Activated T-helper 2 cell treated with anti-CD3 and anti-CD28 coated beads, Interferon-gamma antibody, Interleukin-2, Interleukin-4, amounts not matched to agents 10 μg/mL and 5 μg/mL and 100 μg/mL, durations not matched to agents 14 hours and 24 hours and 36 hours (primary cell): ENCODE results near the gene LY6G6F. TPM values are rescaled to one million over a fixed set of nuclear protein-coding genes. Genes with fewer than 3 reads are reported as not detected.

Source experiments
- DNase-seq: peaks from one replicate; pipeline ENCODE4 v3.0.0; 2021; ENCODE audit warnings: low spot score
- H3K27ac Mint-ChIP-seq: one replicate; pipeline ENCODE4 v1.8.0; 2021; ENCODE audit warnings: mixed read lengths
- H3K27me3 Mint-ChIP-seq: one replicate; pipeline ENCODE4 v1.8.0; 2021; ENCODE audit warnings: low read depth, mixed read lengths
- H3K36me3 Mint-ChIP-seq: one replicate; pipeline ENCODE4 v1.8.0; 2021; ENCODE audit warnings: low read depth, mixed read lengths
- H3K4me1 Mint-ChIP-seq: one replicate; pipeline ENCODE4 v1.8.0; 2021; ENCODE audit warnings: low read depth, mixed read lengths
- H3K4me3 Mint-ChIP-seq: one replicate; pipeline ENCODE4 v1.8.0; 2021; ENCODE audit warnings: low read depth, mild to moderate bottlenecking, moderate library complexity, mixed read lengths
- H3K9me3 Mint-ChIP-seq: one replicate; pipeline ENCODE4 v1.8.0; 2021; ENCODE audit warnings: mixed read lengths
- intact Hi-C: fragments of 100-400 bp; cut with micrococcal nuclease; formaldehyde crosslinking; loops from one replicate; pipeline ENCODE4 v1.15.1; 2023
- total RNA-seq: library from RNA; stranded (reverse); gene quantifications from 2 replicates; pipeline ENCODE4 v1.2.3, GENCODE V29; 2022

The LY6G6F gene
- total RNA-seq, 1 donor from 2014 or later, result not detected

- no peak overlapping the region for H3K27ac Mint-ChIP-seq
- no peak overlapping the region for H3K4me3 Mint-ChIP-seq
- H3K27me3 Mint-ChIP-seq, result peaks cover 9% of the 10 kb centered on the region
- peaks cover 9% of the 10 kb centered on the region for H3K4me1 Mint-ChIP-seq
- intact Hi-C loops, result no loop called here
- H3K36me3 Mint-ChIP-seq, result no peaks in the 10 kb centered on the region
- H3K9me3 Mint-ChIP-seq, result no peaks in the 10 kb centered on the region
- no peak for DNase-seq
Measured at GRCh38 chr6:31713991-31714684, 7.5 kb downstream of the LY6G6F start.

GRCh38 chr6:31715022-31715958 is 8.6 kb downstream of the LY6G6F start, which contains the start of gene LY6G6D:
TSS of gene LY6G6D (plus strand) at chr6:31715348. CDS start at chr6:31715356, 8 bp downstream.
- Mint-ChIP-seq H3K4me1 (peaks cover 9% of the 10 kb centered on the region), H3K36me3 (no peaks in the 10 kb centered on the region), H3K27me3 (peaks cover 13% of the 10 kb centered on the region), H3K9me3 (no peaks in the 10 kb centered on the region), H3K27ac (no peak within 1 kb of the TSS), H3K4me3 (no peak within 1 kb of the TSS)
- intact Hi-C loops, result no loop called here
- DNase-seq, result no peak

GRCh38 chr6:31717499-31718222 is 11.0 kb downstream of the LY6G6F start:
- Mint-ChIP-seq H3K4me1 (peaks cover 7% of the 10 kb centered on the region), H3K27me3 (peaks cover 11% of the 10 kb centered on the region), H3K4me3 (no peak overlapping the region), H3K9me3 (no peaks in the 10 kb centered on the region), H3K36me3 (no peaks in the 10 kb centered on the region), H3K27ac (no peak overlapping the region)
- no peak for DNase-seq
- intact Hi-C loops, result no loop called here

GRCh38 chr6:31718265-31718664 is 11.6 kb downstream of the LY6G6F start:
- no peaks in the 10 kb centered on the region for H3K36me3 Mint-ChIP-seq
- DNase-seq, result no peak
- H3K4me3 Mint-ChIP-seq, result no peak overlapping the region
- peaks cover 7% of the 10 kb centered on the region for H3K4me1 Mint-ChIP-seq
- peaks cover 8% of the 10 kb centered on the region for H3K27me3 Mint-ChIP-seq
- H3K27ac Mint-ChIP-seq, result no peak overlapping the region
- no peaks in the 10 kb centered on the region for H3K9me3 Mint-ChIP-seq
- intact Hi-C loops, result no loop called here

GRCh38 chr6:31719001-31719400 is 12.3 kb downstream of the LY6G6F start:
- H3K4me1 Mint-ChIP-seq, result peaks cover 7% of the 10 kb centered on the region
- H3K27me3 Mint-ChIP-seq, result peaks cover 7% of the 10 kb centered on the region
- intact Hi-C loops, result no loop called here
- no peak overlapping the region for H3K4me3 Mint-ChIP-seq
- no peak for DNase-seq
- no peaks in the 10 kb centered on the region for H3K36me3 Mint-ChIP-seq
- no peak overlapping the region for H3K27ac Mint-ChIP-seq
- H3K9me3 Mint-ChIP-seq, result no peaks in the 10 kb centered on the region

GRCh38 chr6:31720196-31720770 is 13.6 kb downstream of the LY6G6F start:
- Mint-ChIP-seq H3K27ac (no peak overlapping the region), H3K36me3 (no peaks in the 10 kb centered on the region), H3K4me1 (peaks cover 7% of the 10 kb centered on the region), H3K4me3 (no peak overlapping the region), H3K27me3 (peaks cover 5% of the 10 kb centered on the region), H3K9me3 (no peaks in the 10 kb centered on the region)
- intact Hi-C loops, result no loop called here
- DNase-seq, result no peak

GRCh38 chr6:31721351-31722020 is 14.8 kb downstream of the LY6G6F start, which contains the start of gene LY6G6C:
TSS of gene LY6G6C (minus strand) at chr6:31721746. CDS start at chr6:31721679, 67 bp downstream.
- Mint-ChIP-seq H3K4me3 (no peak within 1 kb of the TSS), H3K27me3 (peaks cover 5% of the 10 kb centered on the region), H3K36me3 (peaks cover 3% of the 10 kb centered on the region), H3K27ac (no peak within 1 kb of the TSS), H3K4me1 (peaks cover 17% of the 10 kb centered on the region), H3K9me3 (no peaks in the 10 kb centered on the region)
- intact Hi-C loops, result no loop called here
- no peak for DNase-seq

GRCh38 chr6:31722173-31722572 is 15.5 kb downstream of the LY6G6F start:
- DNase-seq, result no peak
- no peaks in the 10 kb centered on the region for H3K9me3 Mint-ChIP-seq
- peaks cover 7% of the 10 kb centered on the region for H3K36me3 Mint-ChIP-seq
- H3K27me3 Mint-ChIP-seq, result peaks cover 5% of the 10 kb centered on the region
- intact Hi-C loops, result no loop called here
- no peak overlapping the region for H3K27ac Mint-ChIP-seq
- H3K4me3 Mint-ChIP-seq, result no peak overlapping the region
- H3K4me1 Mint-ChIP-seq, result peaks cover 24% of the 10 kb centered on the region

- H3K27me3 Mint-ChIP-seq, result peaks cover 5% of the 10 kb centered on the region
- H3K36me3 Mint-ChIP-seq, result peaks cover 10% of the 10 kb centered on the region
- no peaks in the 10 kb centered on the region for H3K9me3 Mint-ChIP-seq
- DNase-seq, result no peak
- intact Hi-C loops, result no loop called here
- no peak within 1 kb of the TSS for H3K27ac Mint-ChIP-seq
- no peak within 1 kb of the TSS for H3K4me3 Mint-ChIP-seq
- H3K4me1 Mint-ChIP-seq, result peaks cover 32% of the 10 kb centered on the region
Measured at GRCh38 chr6:31723245-31723979, 16.7 kb downstream of the LY6G6F start, which contains the start of gene MPIG6B. TSS of gene MPIG6B (plus strand) at chr6:31723373. CDS start at chr6:31723384, 11 bp downstream.

GRCh38 chr6:31723980-31724691 is 17.5 kb downstream of the LY6G6F start:
- Mint-ChIP-seq H3K4me3 (no peak overlapping the region), H3K9me3 (no peaks in the 10 kb centered on the region), H3K36me3 (peaks cover 12% of the 10 kb centered on the region), H3K27ac (no peak overlapping the region), H3K4me1 (peaks cover 34% of the 10 kb centered on the region), H3K27me3 (peaks cover 5% of the 10 kb centered on the region)
- intact Hi-C loops, result no loop called here
- no peak for DNase-seq
